Activated CD4-positive, alpha-beta T cell treated with anti-CD3 and anti-CD28 coated beads, Interleukin-2, amount 50 U/mL, for 4 hours (primary cell): ENCODE measurements around the gene UROS.

ENCODE experiments used
- DNase-seq, 2 experiments: peaks; one replicate each; pipeline ENCODE4 v3.0.0-alpha.2; 2020

UROS gene

DNA sequence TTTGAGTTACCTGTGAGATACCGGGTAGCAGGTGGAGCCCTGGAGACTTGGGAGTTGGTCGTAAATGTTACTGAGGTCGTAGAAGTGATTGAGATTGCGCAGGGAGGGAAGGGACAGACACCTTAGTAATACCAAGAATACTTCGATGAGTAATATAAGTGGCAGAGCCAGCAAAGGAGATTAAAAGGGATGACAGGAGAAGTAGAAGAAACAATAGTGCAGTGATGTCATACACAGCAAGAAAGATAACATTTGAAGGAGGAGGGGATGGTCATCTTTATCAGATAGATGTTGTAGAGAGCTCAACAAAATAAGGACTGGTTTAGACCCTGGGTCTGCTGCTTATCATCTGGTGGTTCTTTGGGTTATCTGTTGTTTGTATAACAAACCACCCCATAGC lies 5.3 kb upstream of the UROS start:
- DNase-seq, result no peak

DNA sequence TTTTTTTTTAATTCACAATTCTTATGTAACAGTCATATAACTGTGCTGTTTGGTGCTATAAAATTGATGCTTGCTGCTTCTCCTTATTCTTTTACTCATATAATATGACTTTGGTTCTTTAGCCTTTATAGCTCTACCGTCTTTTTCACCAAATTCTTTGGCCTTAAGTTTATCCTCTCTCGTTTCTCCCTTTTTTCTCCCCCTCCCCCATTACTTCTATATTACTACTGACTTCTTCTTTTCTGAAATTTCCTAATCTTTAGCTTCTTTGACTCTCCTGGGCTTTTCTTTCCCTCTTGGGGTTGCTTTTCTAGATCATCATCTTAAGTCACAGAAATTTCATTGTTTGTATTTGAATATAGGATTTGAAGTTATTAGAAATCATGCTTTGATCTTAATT lies 4.1 kb upstream of the UROS start:
- no peak for DNase-seq

GRCh38 chr10:125824736-125825135 lies 1.7 kb upstream of the UROS start:
- no peak for DNase-seq

- DNase-seq, result no peak
Observed at GRCh38 chr10:125823663-125824251, 699 bp upstream of the UROS start.

DNA sequence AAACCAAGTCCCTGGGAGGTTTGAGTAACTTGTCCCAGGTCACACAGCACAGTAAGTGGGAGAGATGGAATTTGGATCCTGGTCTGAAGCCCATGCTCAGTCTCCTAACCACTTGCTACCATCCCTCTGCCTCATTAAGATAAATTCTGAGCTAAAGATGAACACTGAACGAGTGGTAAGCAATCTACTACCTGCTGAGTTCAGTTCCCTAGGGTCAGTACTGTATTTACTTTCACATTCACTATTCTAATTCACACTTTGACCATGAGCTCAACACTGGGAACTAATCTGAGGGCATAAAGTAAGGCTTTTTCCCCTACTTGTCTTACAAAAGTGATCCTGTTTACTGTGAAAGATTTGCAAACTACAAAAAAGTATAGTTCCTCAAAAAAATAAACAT lies 2.4 kb downstream of the UROS start:
- no peak for DNase-seq

- DNase-seq, result no peak
Observed at GRCh38 chr10:125817337-125817946, 5.6 kb downstream of the UROS start.

- no peak for DNase-seq
Observed at GRCh38 chr10:125816548-125816947, 6.5 kb downstream of the UROS start.

- no peak for DNase-seq
Observed at GRCh38 chr10:125815764-125816163, 7.3 kb downstream of the UROS start.

- no peak for DNase-seq
Observed at GRCh38 chr10:125812128-125812750, 10.8 kb downstream of the UROS start.

- DNase-seq, result no peak
Observed at GRCh38 chr10:125811251-125811650, 11.8 kb downstream of the UROS start.

GRCh38 chr10:125808047-125808446 lies 15.0 kb downstream of the UROS start:
- no peak for DNase-seq

GRCh38 chr10:125802739-125803138 lies 20.3 kb downstream of the UROS start:
- no peak for DNase-seq

DNA sequence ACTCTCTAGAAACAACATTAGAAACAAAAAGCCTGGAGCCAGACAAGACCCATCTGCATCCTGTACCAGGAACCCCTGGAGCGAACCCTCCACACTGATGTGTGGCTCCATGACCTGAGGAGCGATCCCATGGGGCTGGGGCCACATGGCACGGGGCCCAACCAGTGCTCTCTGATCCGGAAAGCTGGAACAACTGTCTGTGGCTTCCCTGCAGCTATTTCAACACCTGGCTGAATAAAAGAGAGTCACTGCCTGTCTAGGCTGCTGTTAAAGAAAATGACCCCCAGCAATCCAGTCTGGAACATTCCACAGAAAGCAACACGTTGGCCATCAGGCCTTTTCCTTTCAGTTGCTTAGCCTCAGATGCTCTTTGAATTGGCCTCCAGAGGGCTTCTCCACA lies 20.9 kb downstream of the UROS start:
- no peak for DNase-seq

DNA sequence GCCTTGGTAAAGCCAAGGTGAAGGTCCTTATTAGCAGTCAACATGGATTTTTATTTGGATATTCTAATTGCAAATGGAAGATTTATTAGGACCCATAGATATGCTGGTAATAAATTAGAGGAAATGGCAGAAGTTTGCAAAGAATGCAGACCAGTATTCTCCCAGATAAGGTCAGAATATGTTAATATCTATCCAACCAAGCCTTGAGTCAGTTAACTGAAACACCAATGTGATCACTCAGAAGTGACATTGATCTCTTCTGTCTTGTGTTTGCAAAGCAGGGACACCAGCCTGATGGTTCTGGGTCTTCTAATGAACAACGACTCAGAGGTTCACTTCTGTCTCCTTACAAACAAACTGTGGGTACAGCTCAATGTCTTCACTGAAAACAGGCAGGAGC lies 21.5 kb downstream of the UROS start:
- DNase-seq, result no peak

DNA sequence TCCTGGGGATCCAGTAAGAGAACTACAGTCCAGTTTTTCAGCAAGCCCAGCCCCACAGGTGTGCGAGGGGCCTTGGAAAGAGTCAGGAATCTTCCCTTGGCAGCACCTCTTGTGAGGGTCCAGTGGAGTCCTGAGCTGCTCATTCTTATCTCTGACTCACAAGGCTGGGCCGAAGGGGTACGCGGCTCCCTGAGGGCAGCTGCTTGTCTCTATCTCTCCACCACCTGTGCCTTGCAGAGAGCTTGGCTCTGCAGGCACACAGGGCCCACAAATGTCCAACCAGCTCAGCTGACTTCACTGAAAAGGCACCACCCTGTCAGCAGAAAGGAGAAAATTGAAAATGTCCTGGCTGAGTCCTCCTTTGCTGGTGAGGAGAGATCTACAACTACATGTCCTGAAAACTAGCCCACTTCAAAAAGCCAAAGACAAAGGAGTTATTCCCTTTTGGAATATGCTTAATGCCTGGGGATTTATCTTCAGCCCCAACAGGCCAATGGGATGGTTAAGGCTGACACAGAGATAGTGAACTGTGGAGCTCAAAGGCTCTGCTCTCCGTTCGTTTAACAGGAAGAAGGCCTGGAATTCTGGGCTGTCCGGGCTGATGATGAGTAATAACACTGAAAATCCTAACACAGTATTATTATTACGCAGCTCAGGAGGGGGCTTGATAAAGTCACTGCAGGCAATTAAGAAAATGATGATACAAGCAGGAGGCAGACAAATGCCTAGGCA lies 23.4 kb downstream of the UROS start:
- no peak for DNase-seq

DNA sequence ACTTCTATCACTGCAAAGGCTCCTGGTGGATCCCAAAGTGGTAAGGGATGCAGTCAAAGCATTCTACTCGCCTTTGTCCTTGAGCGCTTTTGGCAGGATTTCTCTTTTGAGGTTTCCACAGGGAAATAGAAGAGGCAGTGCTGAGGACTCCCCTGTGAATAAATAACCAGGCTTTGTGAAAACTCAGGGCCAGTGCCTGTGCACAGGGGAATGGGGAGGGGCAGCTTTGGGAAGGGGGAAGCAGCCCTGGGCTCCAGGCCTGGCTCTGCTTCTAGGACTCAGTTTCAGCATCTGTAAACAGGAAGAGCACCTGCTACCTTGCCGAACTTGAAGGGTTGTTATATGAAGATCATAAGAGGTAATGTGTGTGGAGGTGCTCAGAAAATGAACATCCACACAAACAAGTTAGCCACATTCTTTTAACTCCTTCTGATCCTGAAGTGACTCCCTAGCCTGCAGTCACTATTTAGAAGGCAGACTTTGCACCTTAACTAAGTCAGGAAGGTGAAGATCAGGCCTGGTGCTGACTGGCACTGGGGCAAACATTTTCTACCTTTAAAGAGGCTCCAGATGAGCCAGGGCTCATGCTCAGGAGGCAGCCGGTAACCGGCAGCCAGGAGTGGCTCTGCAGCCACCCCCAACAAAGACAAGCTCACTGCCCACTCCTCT lies 24.9 kb downstream of the UROS start:
- no peak for DNase-seq

GRCh38 chr10:125797424-125797823 lies 25.6 kb downstream of the UROS start:
- DNase-seq, result no peak

DNA sequence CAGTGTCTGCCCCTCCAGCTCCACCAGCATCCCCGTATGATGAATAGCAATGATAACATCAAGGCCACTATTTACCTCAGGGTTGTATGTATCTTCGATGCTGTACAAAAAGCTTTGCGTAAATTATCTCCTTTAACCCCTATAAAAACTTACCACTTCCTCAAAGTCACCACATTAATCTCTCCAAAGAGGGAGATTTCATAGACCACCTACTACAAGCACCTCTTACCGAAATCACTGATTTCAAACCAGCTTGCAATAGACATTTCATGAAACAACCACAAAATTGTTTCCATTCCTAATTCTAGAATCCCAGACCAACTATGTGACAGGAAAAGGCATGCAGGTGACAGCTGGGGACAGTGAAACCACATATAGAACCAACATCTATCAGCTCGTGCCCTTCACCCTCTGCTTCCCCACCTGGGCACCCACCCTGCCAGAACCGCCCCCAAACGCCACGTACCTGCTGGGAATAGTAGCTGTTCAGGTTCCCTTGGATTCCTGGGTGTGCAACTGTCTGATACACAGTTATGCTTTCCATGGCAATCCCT lies 27.3 kb downstream of the UROS start:
- DNase-seq, result no peak

GRCh38 chr10:125795128-125795527 lies 27.9 kb downstream of the UROS start:
- DNase-seq, result no peak

DNA sequence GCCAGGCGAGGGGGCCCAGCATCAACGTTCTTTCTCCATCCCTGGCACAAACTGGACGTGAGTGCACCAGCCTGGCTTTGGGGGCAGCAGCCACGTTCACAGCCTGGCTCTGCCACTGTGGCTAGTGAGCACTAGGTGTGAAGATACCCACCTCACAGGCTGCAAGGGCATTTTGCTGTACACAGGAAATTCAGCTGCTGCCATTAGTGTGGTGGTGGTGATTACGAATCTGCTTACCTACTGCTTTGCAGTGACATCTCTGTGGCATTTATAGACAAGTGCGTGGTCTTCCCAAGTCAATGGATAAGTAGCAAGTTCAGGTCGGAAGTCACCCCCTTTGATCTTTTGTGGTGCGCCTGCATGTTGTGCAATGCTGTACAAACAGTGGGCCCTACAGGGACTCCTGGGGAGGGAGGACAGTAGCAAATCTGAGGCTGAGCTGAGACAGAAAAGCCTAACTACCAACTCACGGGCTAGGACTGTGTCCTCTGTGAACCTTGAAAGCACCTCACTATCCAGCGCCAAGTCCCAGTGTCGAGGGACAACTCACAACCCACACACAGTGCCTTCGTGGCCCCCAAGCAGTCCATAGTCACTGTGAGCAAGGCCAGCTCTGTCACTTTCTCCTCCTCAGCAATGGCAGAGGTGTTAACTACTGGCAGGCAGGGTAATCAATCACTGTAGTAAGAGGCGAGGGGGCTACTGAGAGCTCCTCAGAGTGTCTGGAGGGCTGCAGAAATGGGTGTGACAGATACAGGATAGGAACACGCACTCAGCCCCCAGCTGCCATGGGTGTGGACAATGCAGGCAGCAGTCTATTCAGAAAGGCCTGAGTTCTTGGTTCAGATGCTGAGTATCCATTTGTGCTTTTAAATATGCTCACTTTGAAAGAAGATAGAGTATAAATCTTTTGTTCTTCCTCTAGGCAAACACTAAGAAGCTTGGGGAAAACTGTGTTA lies 30.4 kb downstream of the UROS start:
- no peak for DNase-seq

- DNase-seq, result no peak
Observed at GRCh38 chr10:125788156-125789034, 34.7 kb downstream of the UROS start.
